Ovary (tissue), 3 donors: ENCODE results near the gene SNAP29.

ENCODE experiments used
- EP300 ChIP-seq: sonication (generic); formaldehyde crosslinking; IDR thresholded peaks from one replicate; pipeline ENCODE4 v1.6.1; 2017; ENCODE audit warnings: antibody characterized with exemption
- POLR2A ChIP-seq: fragments of 450-650 bp; IDR thresholded peaks from one replicate; pipeline ENCODE4 v1.6.1; 2017; ENCODE audit warnings: antibody characterized with exemption, mild to moderate bottlenecking, moderate library complexity
- TF ChIP-seq, protein P1 (sequence below), 3 donors: fragments of 450-650 bp in 2 of 3; fragments of 200-600 bp in 1 of 3; IDR thresholded peaks; one replicate each; pipeline versions ENCODE4 v1.5.1 to v1.8.0; 2016 to 2022; ENCODE audit warnings: antibody characterized with exemption in 3 of 3, mild to moderate bottlenecking in 1 of 3
- donor health status: DM: no; HTN: no; CAD: no.

DNA sequence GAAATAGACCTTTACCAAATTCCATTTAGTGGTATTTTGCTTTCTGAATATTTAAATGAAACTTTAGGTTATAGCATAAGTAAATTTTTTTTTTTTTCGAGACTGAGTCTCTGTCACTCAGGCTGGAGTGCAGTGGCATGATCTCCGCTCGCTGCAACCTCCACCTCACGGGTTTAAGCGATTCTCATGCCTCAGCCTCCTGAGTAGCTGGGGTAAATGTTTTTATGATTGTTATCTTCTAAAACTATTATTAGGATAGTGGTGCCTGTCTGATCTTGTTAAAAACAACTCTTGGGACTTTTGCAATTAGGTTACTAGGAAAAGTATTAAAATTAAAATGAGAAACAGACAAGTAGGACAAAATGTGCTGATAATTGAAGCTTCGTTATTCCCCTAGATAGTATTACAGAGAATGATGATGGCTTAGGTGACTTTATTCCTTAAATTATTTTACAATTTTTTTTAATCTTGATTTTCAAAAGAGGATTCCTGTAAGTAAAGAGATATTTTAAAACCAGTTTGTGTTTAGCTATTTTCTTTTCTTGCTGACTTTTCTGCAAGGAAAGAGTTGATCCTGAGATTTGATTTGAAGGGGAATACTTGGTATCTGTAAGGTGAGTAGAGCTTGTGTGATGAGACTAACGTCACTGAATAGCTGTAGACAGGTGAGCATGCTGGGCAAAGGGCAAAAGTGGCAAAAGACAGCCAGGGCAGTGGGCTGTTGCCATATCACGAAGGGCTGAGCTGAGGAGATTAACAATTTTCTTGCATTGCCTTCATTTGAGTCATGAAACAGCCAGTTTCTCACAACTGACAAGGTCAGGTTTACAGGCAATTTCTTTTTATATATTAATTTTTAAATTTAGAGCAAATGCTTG lies 79.2 kb downstream of the SNAP29 start:
- TF ChIP-seq, protein P1, sequence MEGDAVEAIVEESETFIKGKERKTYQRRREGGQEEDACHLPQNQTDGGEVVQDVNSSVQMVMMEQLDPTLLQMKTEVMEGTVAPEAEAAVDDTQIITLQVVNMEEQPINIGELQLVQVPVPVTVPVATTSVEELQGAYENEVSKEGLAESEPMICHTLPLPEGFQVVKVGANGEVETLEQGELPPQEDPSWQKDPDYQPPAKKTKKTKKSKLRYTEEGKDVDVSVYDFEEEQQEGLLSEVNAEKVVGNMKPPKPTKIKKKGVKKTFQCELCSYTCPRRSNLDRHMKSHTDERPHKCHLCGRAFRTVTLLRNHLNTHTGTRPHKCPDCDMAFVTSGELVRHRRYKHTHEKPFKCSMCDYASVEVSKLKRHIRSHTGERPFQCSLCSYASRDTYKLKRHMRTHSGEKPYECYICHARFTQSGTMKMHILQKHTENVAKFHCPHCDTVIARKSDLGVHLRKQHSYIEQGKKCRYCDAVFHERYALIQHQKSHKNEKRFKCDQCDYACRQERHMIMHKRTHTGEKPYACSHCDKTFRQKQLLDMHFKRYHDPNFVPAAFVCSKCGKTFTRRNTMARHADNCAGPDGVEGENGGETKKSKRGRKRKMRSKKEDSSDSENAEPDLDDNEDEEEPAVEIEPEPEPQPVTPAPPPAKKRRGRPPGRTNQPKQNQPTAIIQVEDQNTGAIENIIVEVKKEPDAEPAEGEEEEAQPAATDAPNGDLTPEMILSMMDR (IDR thresholded peaks at IDR 0.05), result no peak
- TF ChIP-seq EP300 (no peak), POLR2A (no peak)
